ENCODE measurements around the gene IGSF21.

DNA sequence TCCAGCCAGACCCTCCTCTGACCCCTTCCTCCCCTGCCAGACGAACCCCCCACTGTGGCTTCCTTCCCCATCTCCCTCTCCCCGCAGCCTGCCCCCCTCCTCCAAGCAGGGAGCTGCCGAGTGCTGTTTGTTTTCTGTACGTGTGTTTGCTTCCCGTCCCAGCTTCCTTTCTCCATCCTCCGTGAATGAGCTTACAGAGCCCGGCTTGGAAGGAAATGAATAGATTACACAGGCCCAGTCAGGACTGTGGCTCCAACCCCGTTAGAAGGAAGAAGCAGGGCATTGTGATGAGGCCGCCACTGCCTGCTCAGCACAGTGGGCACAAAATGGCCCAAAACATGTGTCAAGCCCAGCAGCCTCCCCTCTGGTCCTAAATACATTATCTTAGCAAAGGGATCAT, 123.2 kb downstream of the IGSF21 start:
- TF ChIP-seq, protein P1, sequence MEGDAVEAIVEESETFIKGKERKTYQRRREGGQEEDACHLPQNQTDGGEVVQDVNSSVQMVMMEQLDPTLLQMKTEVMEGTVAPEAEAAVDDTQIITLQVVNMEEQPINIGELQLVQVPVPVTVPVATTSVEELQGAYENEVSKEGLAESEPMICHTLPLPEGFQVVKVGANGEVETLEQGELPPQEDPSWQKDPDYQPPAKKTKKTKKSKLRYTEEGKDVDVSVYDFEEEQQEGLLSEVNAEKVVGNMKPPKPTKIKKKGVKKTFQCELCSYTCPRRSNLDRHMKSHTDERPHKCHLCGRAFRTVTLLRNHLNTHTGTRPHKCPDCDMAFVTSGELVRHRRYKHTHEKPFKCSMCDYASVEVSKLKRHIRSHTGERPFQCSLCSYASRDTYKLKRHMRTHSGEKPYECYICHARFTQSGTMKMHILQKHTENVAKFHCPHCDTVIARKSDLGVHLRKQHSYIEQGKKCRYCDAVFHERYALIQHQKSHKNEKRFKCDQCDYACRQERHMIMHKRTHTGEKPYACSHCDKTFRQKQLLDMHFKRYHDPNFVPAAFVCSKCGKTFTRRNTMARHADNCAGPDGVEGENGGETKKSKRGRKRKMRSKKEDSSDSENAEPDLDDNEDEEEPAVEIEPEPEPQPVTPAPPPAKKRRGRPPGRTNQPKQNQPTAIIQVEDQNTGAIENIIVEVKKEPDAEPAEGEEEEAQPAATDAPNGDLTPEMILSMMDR (IDR thresholded peaks at IDR 0.05), result no peak
- no peak for TF ChIP-seq POLR2A (IDR thresholded peaks at IDR 0.05)
